ENCODE data around the gene RIC8B.

Gene RIC8B

GRCh38 chr12:106776897-106777296 lies 2.4 kb downstream of the RIC8B start:
- Histone ChIP-seq H3K4me1 (ENCODE audit: low read length) (peaks cover 12% of the 10 kb centered on the region), H4K20me1 (ENCODE audit: insufficient read depth, low read length) (no peaks in the 10 kb centered on the region), H2AFZ (ENCODE audit: low read depth, low read length) (no peak overlapping the region), H3K27ac (ENCODE audit: low read length) (no peak overlapping the region), H3K36me3 (replicated peaks; ENCODE audit: low read depth, low read length) (no peaks in the 10 kb centered on the region), H3K27me3 (ENCODE audit: low read depth, low read length) (0 out of 2 replicates have a peak, but pooled peaks cover 5% of the 10 kb centered on the region), H3K79me2 (ENCODE audit: low read length) (peaks cover 31% of the 10 kb centered on the region), H3K4me2 (ENCODE audit: low read length) (no peak overlapping the region), H3K9me3 (ENCODE audit: insufficient read depth, low read length) (no peaks in the 10 kb centered on the region), H3K9ac (ENCODE audit: low read length) (no peak overlapping the region), H3K4me3 (ENCODE audit: low read length) (no peak overlapping the region)
- TF ChIP-seq EZH2phosphoT487 (IDR thresholded peaks at IDR 0.05; ENCODE audit: low read depth) (no peak), CTCF (IDR thresholded peaks at IDR 0.05; ENCODE audit: low read depth, low read length) (no peak)

DNA sequence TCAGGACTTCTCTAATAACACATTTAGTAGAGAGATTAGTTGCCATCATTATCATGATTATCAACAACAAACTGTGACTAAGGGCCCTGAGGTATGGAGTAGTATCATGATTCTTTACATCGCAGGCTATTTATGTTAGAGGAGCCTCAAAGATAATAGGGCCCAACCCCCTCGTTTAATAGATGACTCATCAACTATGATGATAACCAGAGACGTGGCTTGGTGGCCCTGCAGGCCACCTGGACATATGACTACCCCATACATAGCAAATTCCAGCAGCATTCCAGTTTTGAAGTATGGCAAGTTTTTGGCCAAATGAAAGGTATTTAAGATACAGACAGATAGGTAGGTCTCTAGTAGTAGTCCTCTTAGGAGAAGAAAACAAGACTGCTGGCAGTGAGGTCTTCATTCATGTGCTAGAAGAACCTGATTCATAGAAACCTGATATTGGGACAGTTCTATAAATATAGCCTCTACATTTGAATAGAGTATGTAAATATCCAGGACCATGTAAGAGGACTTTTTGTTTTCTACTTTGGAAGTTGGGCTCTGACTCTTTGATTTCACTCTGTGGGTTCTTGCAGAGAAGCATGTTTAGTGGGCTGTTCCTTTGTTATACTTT lies 5.6 kb downstream of the RIC8B start:
- 0 out of 2 replicates have a peak, but pooled peaks cover 6% of the 10 kb centered on the region for H4K20me1 ChIP-seq (ENCODE audit: insufficient read depth, low read length)
- H3K9ac ChIP-seq (ENCODE audit: low read length), result no peak overlapping the region
- no peak overlapping the region for H3K4me2 ChIP-seq (ENCODE audit: low read length)
- peaks cover 26% of the 10 kb centered on the region for H3K79me2 ChIP-seq (ENCODE audit: low read length)
- H3K27ac ChIP-seq (ENCODE audit: low read length), result no peak overlapping the region
- no peak overlapping the region for H3K4me3 ChIP-seq (ENCODE audit: low read length)
- H3K27me3 ChIP-seq (ENCODE audit: low read depth, low read length), result no peaks in the 10 kb centered on the region
- TF ChIP-seq CTCF (IDR thresholded peaks at IDR 0.05; ENCODE audit: low read depth, low read length), result no peak
- TF ChIP-seq EZH2phosphoT487 (IDR thresholded peaks at IDR 0.05; ENCODE audit: low read depth), result no peak
- no peak overlapping the region for H2AFZ ChIP-seq (ENCODE audit: low read depth, low read length)
- peaks cover 7% of the 10 kb centered on the region for H3K4me1 ChIP-seq (ENCODE audit: low read length)
- no peaks in the 10 kb centered on the region for H3K9me3 ChIP-seq (ENCODE audit: insufficient read depth, low read length)
- H3K36me3 ChIP-seq (replicated peaks; ENCODE audit: low read depth, low read length), result peaks cover 5% of the 10 kb centered on the region

DNA sequence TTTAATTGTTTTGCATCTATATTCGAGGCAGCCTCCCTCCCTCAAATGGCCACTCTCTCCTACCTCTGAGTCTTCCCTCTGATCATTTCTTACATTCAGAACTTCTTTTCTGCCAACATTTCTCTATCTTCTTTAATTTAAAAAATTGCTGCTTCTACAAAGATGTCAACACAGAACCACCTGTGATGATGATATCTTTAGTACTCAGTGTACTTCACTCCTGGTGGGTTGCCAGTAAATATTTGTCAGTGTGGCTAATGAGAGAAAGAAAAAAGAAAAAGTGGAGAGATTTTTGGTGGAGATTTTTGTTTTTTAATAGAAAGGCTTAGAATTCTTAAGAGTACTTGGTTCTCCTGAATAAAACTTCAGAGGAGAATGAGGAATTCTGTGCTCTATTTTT lies 8.1 kb downstream of the RIC8B start:
- H3K27me3 ChIP-seq (ENCODE audit: low read depth, low read length), result no peaks in the 10 kb centered on the region
- H3K36me3 ChIP-seq (replicated peaks; ENCODE audit: low read depth, low read length), result peaks cover 14% of the 10 kb centered on the region
- H3K9me3 ChIP-seq (ENCODE audit: insufficient read depth, low read length), result no peaks in the 10 kb centered on the region
- peaks cover 10% of the 10 kb centered on the region; the same call in 1 of the 2 replicates for H3K79me2 ChIP-seq (ENCODE audit: low read length)
- H2AFZ ChIP-seq (ENCODE audit: low read depth, low read length), result no peak overlapping the region
- no peak for TF ChIP-seq CTCF (IDR thresholded peaks at IDR 0.05; ENCODE audit: low read depth, low read length)
- no peak for TF ChIP-seq EZH2phosphoT487 (IDR thresholded peaks at IDR 0.05; ENCODE audit: low read depth)
- H3K27ac ChIP-seq (ENCODE audit: low read length), result no peak overlapping the region
- no peaks in the 10 kb centered on the region for H3K4me1 ChIP-seq (ENCODE audit: low read length)
- no peak overlapping the region for H3K9ac ChIP-seq (ENCODE audit: low read length)
- H3K4me3 ChIP-seq (ENCODE audit: low read length), result no peak overlapping the region
- 0 out of 2 replicates have a peak, but pooled peaks cover 6% of the 10 kb centered on the region for H4K20me1 ChIP-seq (ENCODE audit: insufficient read depth, low read length)
- H3K4me2 ChIP-seq (ENCODE audit: low read length), result no peak overlapping the region

DNA sequence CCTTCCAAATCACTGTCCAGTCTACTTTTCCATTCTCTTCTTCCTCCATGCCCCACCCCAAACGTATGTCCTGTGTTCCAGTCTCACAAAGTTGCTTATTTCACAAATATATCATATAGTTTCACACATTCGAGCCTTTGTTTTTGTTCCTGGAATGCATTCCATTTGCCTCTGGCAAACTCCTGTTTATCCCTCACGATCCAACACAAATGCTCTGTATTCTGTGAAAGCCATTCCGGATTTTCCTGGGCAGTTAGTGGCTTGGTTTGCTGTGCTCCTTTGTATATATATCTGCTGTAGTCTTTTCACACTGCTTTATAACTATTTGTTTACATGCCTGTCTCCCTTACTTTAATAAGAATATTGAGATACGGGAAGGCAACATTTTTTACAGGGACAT lies 9.0 kb downstream of the RIC8B start:
- Histone ChIP-seq H3K4me3 (ENCODE audit: low read length) (no peak overlapping the region), H3K27ac (ENCODE audit: low read length) (no peak overlapping the region), H3K9me3 (ENCODE audit: insufficient read depth, low read length) (no peaks in the 10 kb centered on the region), H3K27me3 (ENCODE audit: low read depth, low read length) (no peaks in the 10 kb centered on the region), H3K4me1 (ENCODE audit: low read length) (no peaks in the 10 kb centered on the region), H4K20me1 (ENCODE audit: insufficient read depth, low read length) (0 out of 2 replicates have a peak, but pooled peaks cover 6% of the 10 kb centered on the region), H3K9ac (ENCODE audit: low read length) (no peak overlapping the region), H3K4me2 (ENCODE audit: low read length) (no peak overlapping the region), H2AFZ (ENCODE audit: low read depth, low read length) (no peak overlapping the region), H3K79me2 (ENCODE audit: low read length) (peaks cover 3% of the 10 kb centered on the region; the same call in 1 of the 2 replicates), H3K36me3 (replicated peaks; ENCODE audit: low read depth, low read length) (peaks cover 14% of the 10 kb centered on the region)
- TF ChIP-seq CTCF (IDR thresholded peaks at IDR 0.05; ENCODE audit: low read depth, low read length) (no peak), EZH2phosphoT487 (IDR thresholded peaks at IDR 0.05; ENCODE audit: low read depth) (no peak)
